Measurements from ENCODE around the gene HPN. TPM values are rescaled to one million over a fixed set of nuclear protein-coding genes. Genes with fewer than 3 reads are reported as not detected.

HPN gene
- total RNA-seq, 1 donor from 2014 or later, result 36.4 TPM

GRCh38 chr19:35104361-35104760 lies 62.8 kb downstream of the HPN start:
- intact Hi-C loops (cut with DNase I), result no loop called here
- ATAC-seq (peak; percentile 8), DNase-seq (no peak)
- Histone ChIP-seq H3K4me3 (no peak overlapping the region), H3K36me3 (no peaks in the 10 kb centered on the region), H3K27ac (no peak overlapping the region), H3K9me3 (no peaks in the 10 kb centered on the region), H3K4me1 (no peaks in the 10 kb centered on the region), H3K27me3 (no peaks in the 10 kb centered on the region)
- TF ChIP-seq, protein P1, sequence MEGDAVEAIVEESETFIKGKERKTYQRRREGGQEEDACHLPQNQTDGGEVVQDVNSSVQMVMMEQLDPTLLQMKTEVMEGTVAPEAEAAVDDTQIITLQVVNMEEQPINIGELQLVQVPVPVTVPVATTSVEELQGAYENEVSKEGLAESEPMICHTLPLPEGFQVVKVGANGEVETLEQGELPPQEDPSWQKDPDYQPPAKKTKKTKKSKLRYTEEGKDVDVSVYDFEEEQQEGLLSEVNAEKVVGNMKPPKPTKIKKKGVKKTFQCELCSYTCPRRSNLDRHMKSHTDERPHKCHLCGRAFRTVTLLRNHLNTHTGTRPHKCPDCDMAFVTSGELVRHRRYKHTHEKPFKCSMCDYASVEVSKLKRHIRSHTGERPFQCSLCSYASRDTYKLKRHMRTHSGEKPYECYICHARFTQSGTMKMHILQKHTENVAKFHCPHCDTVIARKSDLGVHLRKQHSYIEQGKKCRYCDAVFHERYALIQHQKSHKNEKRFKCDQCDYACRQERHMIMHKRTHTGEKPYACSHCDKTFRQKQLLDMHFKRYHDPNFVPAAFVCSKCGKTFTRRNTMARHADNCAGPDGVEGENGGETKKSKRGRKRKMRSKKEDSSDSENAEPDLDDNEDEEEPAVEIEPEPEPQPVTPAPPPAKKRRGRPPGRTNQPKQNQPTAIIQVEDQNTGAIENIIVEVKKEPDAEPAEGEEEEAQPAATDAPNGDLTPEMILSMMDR (IDR thresholded peaks at IDR 0.05), result no peak

- Histone ChIP-seq H3K9me3 (no peaks in the 10 kb centered on the region), H3K27ac (no peak overlapping the region), H3K27me3 (no peaks in the 10 kb centered on the region), H3K4me1 (no peaks in the 10 kb centered on the region), H3K4me3 (no peak overlapping the region), H3K36me3 (no peaks in the 10 kb centered on the region)
- no peak for DNase-seq
- TF ChIP-seq, protein P1 (IDR thresholded peaks at IDR 0.05), result no peak
- intact Hi-C loops (cut with DNase I), result no loop called here
- ATAC-seq, result no peak
These were observed 63.5 kb downstream of the HPN start for GRCh38 chr19:35105047-35105410.

DNA sequence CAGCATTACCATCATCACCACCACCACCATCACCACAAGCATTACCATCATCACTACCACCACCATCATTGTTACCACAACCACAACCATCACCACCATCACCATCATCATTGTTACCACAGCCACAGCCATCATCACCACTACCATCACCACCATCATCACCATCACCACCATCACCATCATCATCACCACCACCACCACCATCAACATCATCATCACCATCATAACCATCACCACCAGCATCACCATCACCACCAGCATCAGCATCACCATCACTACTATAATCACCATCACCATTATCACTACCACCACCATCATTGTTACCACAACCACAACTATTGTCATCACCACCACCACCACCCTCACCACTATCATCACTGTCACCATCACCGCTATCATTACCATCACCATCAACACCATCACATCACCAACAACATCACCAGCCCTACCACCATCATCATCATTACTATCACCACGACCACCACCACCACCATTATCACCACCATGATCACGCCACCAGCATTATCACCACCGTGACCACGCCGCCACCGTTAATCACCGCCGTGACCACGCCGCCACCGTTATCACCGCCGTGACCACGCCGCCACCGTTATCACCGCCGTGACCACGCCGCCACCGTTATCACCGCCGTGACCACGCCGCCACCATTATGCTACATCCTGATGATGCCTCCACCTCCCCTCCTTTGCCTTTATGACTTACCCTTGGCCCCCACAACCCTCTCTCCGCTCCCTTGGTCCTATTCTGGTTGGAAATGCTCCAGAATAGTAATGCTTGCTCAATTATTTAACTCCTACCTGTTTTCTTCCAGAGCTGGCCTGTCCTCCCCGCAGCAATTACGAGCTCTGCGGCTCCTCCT lies 64.1 kb downstream of the HPN start:
- H3K27ac ChIP-seq, result no peak overlapping the region
- intact Hi-C loops (cut with DNase I), result no loop called here
- no peaks in the 10 kb centered on the region for H3K9me3 ChIP-seq
- no peaks in the 10 kb centered on the region for H3K4me1 ChIP-seq
- TF ChIP-seq, protein P1 (IDR thresholded peaks at IDR 0.05), result no peak
- ATAC-seq (no peak), DNase-seq (no peak)
- H3K27me3 ChIP-seq, result no peaks in the 10 kb centered on the region
- no peak overlapping the region for H3K4me3 ChIP-seq
- no peaks in the 10 kb centered on the region for H3K36me3 ChIP-seq

DNA sequence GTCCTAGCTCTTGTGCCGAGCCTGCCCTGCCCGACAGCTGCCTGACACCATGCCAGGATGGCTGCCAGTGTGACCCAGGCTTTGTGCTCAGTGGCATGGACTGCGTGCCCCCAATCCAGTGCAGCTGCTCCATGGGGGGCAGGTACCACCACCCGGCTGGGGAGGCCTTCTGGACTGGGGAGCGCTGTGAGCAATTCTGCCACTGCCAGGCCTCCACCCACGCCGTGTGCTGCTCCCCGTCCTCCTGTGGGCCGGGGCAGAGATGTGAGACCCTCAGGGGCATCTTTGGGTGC lies 64.7 kb downstream of the HPN start:
- TF ChIP-seq, protein P1 (IDR thresholded peaks at IDR 0.05), result no peak
- Histone ChIP-seq H3K27me3 (no peaks in the 10 kb centered on the region), H3K9me3 (no peaks in the 10 kb centered on the region), H3K4me1 (no peaks in the 10 kb centered on the region), H3K27ac (no peak overlapping the region), H3K36me3 (no peaks in the 10 kb centered on the region), H3K4me3 (no peak overlapping the region)
- DNase-seq (no peak), ATAC-seq (no peak)
- intact Hi-C loops (cut with DNase I), result no loop called here

- TF ChIP-seq, protein P1 (IDR thresholded peaks at IDR 0.05), result no peak
- Histone ChIP-seq H3K36me3 (no peaks in the 10 kb centered on the region), H3K27me3 (no peaks in the 10 kb centered on the region), H3K27ac (no peak overlapping the region), H3K4me3 (no peak overlapping the region), H3K4me1 (no peaks in the 10 kb centered on the region), H3K9me3 (no peaks in the 10 kb centered on the region)
- DNase-seq (no peak), ATAC-seq (no peak)
- intact Hi-C loops (cut with DNase I), result no loop called here
These were observed 65.5 kb downstream of the HPN start for GRCh38 chr19:35106898-35107541.
